GM18951 (cell line): ENCODE data around the gene LRFN4.
A peak's percentile ranks its signal among the peaks of the same experiment; 100 is the strongest.
"Not testable (repeated sequence)": the region's sequence is repeated elsewhere in the genome, so short reads cannot be mapped to it uniquely, and the experiment has no call there.

Experiments
- POLR2A ChIP-seq: IDR thresholded peaks from 4 replicates; pipeline ENCODE4 v1.6.1; 2011; ENCODE audit warnings: mild to moderate bottlenecking; ENCODE audit not compliant: insufficient read length, insufficient read depth; ENCODE audit errors: extremely low read depth
- in situ Hi-C: fragments of 300-500 bp; cut with MboI; formaldehyde crosslinking; loops from one replicate; pipeline ENCODE4 v1.12.0; 2022; ENCODE audit warnings: low sequenced_read_pairs, mixed read lengths, inconsistent platforms; ENCODE audit not compliant: unreplicated experiment

The LRFN4 gene

DNA sequence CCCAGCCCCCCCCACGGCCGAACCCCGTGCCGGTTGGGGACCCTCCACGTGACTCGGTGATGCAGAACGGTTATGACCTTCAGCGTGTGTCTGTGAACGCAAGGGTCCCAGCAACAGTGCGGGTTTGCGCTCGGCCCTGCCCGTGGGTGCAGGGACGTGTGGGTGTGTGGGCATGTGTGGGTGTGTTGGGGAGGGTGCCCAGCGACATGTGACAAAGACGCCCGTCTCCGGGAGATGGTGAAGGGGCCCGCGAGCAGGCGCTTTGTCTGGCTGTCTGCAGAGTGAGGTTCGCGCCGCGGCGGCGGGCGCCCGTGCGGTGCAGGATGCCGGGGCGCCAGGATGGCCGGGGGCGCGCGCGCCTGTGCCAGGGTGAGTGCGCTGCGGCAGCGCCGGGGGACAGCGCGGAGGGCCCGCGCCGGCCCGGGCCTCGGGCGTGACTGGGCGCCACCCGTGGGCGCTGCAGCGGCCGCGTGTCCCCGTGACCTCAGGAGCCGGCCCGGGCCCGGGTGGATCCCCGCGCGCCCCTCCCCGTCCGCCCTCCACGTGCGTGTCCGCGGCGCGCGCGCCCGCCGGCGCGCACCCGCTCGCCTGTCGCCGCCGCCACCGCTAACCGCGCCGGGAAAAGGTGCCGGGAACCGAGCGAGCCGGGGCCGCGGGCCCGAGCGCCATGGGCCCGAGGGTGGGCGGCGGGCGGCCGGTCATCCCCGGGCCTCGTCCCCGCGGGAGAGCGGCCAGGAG is at the start of gene LRFN4:
LRFN4 (plus strand) TSS at position 569 of the 738 bp plus-strand sequence. CDS start 681 bp downstream, outside the sequence.
- peak; percentile 35 for TF ChIP-seq POLR2A
- in situ Hi-C loops: no loop called here

DNA sequence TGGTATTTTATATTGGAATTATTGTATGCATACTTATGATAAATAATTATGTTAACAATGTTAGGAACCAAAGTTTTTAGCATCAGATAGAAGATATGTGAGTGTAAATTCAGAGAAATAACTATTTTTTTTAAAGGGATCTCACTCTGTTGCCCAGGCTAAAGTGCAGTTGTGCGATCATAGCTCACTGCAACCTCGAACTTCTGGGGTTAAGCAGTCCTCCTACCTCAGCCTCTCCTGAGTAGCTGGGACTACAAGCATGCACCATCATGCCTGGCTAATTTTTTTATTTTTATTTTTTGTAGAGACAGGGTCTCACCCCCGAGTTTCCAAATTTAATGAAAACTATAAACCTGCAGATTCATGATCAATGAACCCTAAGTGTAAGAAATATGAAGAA is 47.3 kb upstream of the LRFN4 start:
- in situ Hi-C loops: no loop called here
- TF ChIP-seq POLR2A: no peak

DNA sequence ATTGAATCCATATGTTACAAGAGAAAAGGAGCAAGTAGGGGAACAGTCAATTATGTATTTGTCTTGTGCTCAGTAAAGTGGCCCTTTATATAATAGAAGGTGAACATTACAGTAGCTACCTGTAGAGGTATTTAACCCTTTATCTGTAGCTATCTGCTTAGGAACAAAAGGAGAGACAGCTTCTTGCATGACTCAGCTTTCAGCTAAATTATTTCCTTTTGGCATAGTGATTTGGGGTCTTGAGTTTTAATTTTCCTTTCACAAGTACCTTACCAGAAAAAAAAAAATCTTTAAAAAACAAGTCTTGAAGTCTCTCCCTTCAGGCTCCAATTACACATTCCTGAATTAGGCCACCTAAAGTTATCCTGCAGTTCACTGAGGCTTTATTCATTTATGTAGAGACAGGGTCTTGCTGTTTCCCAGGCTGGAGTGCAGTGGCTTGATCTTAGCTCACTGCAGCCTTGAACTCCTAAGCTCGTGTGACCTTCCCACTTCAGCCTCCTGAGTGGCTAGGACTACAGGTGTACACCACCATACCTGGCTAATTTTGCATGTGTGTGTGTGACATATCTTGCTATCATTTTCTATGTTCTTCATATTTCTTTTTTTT is 46.2 kb upstream of the LRFN4 start:
- in situ Hi-C loops: no loop called here
- TF ChIP-seq POLR2A: no peak

DNA sequence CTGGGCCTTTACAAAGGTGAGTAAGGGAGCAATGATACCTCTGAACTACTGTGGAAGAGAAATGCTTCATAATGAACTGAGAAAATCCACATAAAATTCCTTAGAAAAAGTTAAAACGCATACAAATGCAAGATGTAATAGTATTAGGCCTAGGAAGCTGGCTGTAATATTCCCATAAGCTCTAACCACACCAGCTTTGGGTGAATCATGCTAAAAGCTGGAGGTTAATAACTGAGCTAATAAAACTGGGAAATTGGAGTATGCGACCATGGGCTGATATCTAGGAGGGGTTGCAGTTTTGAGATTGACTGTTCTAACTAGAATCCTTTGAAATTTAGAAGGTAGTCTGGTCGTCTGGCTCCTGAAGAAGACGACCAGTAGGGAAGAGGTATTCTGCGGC is 42.2 kb upstream of the LRFN4 start:
- in situ Hi-C loops: no loop called here
- no peak for TF ChIP-seq POLR2A

DNA sequence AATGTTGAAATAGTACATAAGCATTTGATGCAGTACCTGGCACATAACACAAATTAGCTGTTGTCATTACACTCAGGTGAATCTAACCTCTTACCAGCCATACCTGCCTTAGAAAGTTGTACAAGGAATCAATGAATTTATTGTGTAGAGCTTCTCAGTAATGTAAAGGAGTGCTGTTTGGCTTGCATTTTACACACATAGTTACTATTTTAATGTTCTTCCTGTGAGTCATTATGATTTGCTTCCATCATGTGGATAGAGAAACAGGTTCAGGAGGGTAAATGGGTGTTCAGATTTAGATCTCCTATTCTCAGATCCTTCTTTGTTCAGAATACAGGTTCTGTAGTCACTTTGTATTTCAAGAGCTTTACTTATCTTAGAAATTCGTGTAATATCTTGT is 41.2 kb upstream of the LRFN4 start:
- no peak for TF ChIP-seq POLR2A

DNA sequence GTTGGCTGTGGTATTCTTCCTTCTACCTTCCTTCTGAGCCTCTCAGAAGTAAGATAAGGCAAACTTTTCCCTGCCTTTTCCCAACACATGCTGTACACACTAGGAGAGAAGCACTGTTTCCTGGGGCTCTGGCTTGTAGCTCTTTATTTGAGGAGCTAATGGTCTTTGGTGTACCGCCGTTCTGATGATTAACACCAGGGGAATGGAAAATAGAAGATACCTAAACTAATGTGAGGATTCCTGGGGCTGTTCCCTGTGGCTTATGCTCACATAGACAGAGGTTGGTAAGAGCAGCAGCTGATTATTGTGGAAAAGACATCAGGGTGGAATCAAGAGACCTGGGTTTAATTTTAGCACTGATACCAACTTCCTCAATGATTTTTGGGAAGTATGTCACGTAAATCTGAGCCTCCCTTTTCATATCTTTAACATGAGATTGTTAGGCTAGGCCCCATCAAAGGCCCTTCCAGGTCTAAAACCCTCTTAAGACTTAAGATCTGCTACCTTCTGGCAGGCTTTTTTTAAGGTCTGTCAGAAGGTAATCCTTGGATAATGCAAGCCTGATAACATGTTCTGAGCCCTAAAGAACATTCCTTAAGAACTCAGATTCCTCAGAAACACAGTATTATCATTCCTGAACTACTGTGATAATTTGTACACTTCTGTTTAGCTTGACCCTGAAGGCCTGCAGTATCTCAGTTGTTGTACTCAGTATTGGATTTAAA is 38.5 kb upstream of the LRFN4 start:
- no peak for TF ChIP-seq POLR2A
- in situ Hi-C loops: no loop called here

More for the DNA sequence above, 41.2 kb upstream of the LRFN4 start:
- in situ Hi-C loops: no loop called here

DNA sequence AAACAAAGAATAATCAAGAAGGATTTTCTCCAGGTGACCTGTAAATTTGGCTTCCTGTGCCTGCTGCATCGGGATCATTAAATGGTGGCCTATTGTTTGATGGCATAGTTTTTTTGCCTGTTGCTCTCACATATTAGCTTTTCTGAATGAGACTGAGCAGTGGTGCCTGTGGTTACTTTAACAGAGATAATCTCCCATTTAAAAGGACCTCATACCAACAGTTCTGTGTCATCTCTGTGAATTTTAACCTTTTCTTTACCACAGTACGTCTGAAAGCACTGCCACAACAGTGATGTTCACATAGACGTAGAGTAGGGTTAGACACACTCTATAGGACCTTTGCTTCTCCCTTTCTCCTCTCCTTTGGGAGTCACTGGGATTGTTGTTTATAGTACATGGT is 36.5 kb upstream of the LRFN4 start:
- in situ Hi-C loops: no loop called here
- no peak for TF ChIP-seq POLR2A

DNA sequence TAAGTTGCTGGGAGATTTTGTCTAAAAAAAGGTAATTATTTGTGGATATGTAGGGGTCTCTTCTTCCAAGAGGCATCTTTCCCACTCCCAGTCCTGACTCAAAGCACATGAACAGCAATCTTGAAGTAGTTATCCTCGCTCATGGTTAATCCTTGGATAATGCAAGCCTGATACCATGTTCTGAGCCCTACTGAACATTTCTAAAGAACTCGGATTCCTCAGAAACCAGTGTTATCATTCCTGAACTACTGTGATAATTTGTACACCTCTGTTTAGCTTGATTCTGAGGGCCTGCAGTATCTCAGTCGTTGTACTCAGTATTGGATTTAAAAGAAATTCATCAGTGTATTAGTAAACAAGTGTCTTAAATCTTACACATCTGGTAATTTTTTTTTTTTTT is 36.0 kb upstream of the LRFN4 start:
- in situ Hi-C loops: no loop called here
- no peak for TF ChIP-seq POLR2A

DNA sequence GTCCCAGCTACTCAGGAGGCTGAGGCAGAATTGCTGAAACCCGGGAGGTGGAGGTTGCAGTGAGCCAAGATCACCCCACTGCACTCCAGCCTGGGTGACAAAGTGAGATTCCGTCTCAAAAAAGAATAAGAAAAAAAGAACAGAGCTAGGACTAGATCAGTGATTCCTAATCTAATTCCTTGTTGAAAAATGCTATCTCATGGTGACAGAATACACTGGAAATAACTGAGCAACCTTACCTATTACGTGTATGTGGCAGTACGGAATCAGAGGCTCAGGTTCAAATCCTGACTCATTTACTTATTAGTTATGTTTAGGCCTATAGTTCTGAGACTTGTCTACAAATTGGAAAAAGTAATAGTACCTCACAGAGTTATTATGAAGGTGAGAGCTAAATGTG is 33.2 kb upstream of the LRFN4 start:
- in situ Hi-C loops: no loop called here
- TF ChIP-seq POLR2A: no peak

DNA sequence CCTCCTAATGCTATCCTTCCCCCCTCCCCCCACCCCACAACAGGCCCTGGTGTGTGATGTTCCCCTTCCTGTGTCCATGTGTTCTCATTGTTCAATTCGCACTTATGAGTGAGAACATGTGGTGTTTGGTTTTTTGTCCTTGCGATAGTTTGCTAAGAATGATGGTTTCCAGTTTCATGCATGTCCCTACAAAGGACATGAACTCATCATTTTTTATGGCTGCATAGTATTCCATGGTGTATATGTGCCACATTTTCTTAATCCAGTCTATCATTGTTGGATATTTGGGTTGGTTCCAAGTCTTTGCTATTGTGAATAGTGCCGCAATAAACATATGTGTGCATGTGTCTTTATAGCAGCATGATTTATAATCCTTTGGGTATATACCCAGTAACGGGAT is 32.3 kb upstream of the LRFN4 start:
- in situ Hi-C loops: not testable (repeated sequence)

DNA sequence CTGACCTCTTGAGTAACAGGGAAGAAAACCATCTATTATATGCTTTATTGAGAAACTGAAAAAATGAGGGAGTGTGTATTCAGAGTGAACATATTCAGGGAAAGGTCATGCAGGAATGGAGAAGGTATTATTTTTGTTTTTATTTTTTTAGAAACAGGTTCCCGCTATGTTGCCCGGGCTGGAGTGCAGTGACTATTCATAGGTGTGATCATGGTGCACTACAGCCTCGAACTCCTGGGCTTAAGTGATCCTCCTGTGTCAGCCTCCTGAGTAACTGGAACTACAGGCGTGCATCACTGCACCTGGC is 22.4 kb upstream of the LRFN4 start:
- in situ Hi-C loops: loop anchor here (10.0 to 25.0 kb wide), 2 partner anchors 140 to 272 kb away; partner anchors contain the start of gene CTSF
- TF ChIP-seq POLR2A: no peak

DNA sequence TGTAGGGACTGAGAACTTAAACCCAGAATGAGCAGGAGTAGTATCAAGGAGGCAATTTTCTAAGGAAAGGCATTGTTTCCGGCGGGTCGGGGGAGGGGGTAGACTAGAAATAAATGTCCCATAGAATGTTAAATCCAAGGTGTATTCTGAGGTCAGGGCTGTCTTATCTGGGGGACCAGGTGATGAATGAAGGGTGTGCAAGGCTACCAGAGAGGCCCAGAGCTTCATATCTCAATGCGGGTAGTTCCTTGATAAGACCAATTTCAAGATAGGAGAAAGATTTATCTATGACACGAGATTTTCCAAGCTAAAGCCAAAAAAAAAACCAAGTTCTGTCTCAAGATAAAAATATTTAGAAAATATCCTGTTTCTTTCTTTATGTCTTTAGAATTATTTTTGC is 21.9 kb upstream of the LRFN4 start:
- in situ Hi-C loops: loop anchor here (10.0 to 25.0 kb wide), 2 partner anchors 140 to 273 kb away; partner anchors contain the start of gene CTSF
- TF ChIP-seq POLR2A: no peak

DNA sequence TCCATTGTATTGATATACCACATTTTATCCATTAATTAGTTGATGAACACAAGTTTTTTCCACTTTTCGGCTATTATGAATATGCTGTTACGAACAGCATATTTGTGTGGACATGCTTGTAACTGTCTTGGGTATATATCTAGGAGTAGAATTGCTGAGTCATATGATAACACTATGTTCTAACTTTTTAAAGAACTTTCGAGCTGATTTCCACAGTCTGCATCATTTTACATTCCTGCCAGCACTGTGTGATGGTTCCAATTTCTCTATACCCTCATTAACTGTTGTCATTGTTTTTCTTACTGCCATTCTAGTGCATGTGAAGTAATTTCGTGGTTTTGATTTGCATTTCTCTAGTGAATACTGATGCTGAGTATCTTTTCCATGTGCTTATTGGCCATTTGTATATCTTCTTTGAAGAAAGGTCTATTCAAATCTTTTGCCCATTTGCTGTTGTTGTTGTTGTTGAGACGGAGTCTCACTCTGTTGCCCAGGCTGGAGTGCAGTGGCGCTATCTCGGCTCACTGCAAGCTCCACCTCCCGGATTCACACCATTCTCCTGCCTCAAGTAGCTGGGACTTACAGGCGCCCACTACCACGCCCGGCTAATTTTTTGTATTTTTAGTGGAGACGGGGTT is 21.0 kb upstream of the LRFN4 start:
- no peak for TF ChIP-seq POLR2A
- in situ Hi-C loops: loop anchor here (10.0 to 25.0 kb wide), 2 partner anchors 141 to 274 kb away; partner anchors contain the start of gene CTSF

DNA sequence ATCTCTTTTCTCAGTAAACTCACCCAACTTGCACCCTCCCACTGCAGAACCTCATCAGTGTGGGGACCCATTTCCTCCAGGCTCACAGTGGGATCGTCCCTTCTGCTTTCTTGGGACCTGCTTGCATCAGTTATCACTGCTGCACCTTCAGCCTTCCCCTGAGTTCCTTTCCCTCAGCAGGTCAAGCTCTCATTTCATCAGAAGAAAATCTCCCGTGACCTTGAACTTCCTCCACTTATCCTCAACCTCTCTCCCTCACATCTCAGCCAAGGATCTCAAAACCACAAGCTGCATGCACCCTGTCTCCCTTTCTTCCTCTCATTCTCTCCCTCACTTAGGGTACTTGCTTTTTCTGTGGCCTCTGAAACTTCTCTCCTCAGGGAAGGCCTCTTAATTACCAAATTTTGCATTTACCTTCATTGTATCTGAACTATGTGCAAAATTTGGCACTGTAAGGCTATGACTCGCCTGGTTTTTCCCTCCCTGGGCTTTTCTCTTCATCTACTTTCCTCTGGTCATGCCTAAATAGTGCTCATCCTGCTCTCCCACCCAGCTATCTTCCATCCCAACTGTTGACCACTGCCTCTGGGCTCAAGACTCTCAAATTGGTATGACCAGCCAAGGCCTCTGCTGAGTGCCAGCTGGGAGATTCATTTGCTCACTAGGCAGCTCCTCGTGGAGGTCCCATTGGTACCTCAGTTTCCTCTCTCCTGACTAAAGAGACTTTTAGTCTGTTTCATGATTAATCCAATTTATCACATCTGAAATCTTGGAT is 16.4 kb upstream of the LRFN4 start:
- in situ Hi-C loops: loop anchor here (25.0 kb wide), 1 partner anchor 278 kb away; the partner anchor contains the start of gene CTSF
- peak; percentile 15 for TF ChIP-seq POLR2A
